T-helper 2 cell treated with Interferon-gamma antibody and Interleukin-4, amounts not matched to agents 5 μg/mL and 100 μg/mL, for 36 hours (primary cell): ENCODE data around the gene FNDC3B.
"Not testable (repeated sequence)": the region's sequence is repeated elsewhere in the genome, so short reads cannot be mapped to it uniquely, and the experiment has no call there.

Experiments used
- DNase-seq: peaks from one replicate; pipeline ENCODE4 v3.0.0; 2021; ENCODE audit warnings: low spot score
- H3K27ac Mint-ChIP-seq: one replicate; pipeline ENCODE4 v1.8.0; 2021; ENCODE audit warnings: mild to moderate bottlenecking, mixed read lengths
- H3K27me3 Mint-ChIP-seq: one replicate; pipeline ENCODE4 v1.8.0; 2021; ENCODE audit warnings: low read depth, mixed read lengths
- H3K36me3 Mint-ChIP-seq: one replicate; pipeline ENCODE4 v1.8.0; 2021; ENCODE audit warnings: low read depth, mixed read lengths
- H3K4me1 Mint-ChIP-seq: one replicate; pipeline ENCODE4 v1.8.0; 2021; ENCODE audit warnings: low read depth, mixed read lengths
- H3K4me3 Mint-ChIP-seq: one replicate; pipeline ENCODE4 v1.8.0; 2022; ENCODE audit warnings: mild to moderate bottlenecking, moderate library complexity, mixed read lengths
- H3K9me3 Mint-ChIP-seq: one replicate; pipeline ENCODE4 v1.8.0; 2021; ENCODE audit warnings: mixed read lengths

FNDC3B gene

DNA sequence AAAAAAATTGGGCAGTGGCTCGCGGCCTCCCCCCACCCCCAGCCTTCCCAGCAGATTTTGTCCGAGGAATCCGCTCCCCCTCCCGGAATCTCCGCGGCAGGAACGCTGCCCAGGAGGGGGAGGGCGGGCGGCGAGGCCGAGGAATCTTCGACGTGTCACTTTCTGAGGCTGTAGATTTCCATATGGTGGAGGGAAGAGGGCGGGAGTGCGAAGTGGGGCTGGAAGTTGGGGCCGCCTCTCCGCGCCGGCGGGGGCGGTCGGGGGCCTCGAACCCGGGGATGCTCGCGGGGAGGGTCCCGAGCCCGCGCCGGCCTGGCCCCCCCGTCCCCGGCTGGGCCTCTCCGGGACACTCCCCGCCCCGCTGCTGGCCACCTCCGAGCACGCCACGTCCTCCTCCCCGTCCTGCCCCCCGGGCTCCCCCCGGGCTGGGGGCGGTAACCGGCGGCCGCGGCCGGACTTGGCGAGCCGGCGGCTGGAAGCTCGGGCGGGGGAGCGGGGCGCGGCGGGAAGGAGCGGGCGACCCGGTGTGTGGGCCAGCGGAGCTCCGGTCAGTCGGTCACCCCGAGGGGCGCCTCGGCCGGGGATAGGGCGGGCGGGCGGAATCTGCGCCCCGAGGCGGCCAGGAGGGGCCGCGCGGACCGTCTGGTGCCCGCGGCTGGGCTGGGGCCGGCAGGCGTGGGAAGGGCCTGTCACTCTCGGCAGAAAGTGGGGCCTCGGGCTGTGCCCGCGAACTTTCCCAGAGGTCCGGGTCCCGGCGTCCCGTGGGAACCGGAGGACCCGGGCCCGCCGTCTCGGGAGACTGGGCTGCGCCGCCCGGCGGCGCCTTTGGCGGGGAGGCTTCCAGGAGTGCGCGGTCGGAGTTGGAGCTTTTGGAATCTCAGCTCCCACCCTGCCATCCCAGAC lies 951 bp downstream of the FNDC3B start:
- Mint-ChIP-seq H3K4me1 (peaks cover 13% of the 10 kb centered on the region), H3K27ac (no peak overlapping the region)

GRCh38 chr3:172040981-172041963 lies 1.9 kb downstream of the FNDC3B start:
- H3K36me3 Mint-ChIP-seq = peaks cover 2% of the 10 kb centered on the region
- peaks cover 14% of the 10 kb centered on the region for H3K4me1 Mint-ChIP-seq
- peak overlapping the region; percentile 81 for H3K4me3 Mint-ChIP-seq
- DNase-seq = no peak
- no peaks in the 10 kb centered on the region for H3K9me3 Mint-ChIP-seq
- H3K27me3 Mint-ChIP-seq = peaks cover 13% of the 10 kb centered on the region
- peak overlapping the region; percentile 81 for H3K27ac Mint-ChIP-seq

More for the DNA sequence above, 951 bp downstream of the FNDC3B start:
- Mint-ChIP-seq H3K9me3 (no peaks in the 10 kb centered on the region), H3K27me3 (peaks cover 13% of the 10 kb centered on the region), H3K4me3 (peak overlapping the region; percentile 97), H3K36me3 (peaks cover 2% of the 10 kb centered on the region)
- peak; percentile 48 for DNase-seq

GRCh38 chr3:172042136-172042662 lies 2.8 kb downstream of the FNDC3B start:
- H3K27ac Mint-ChIP-seq = no peak overlapping the region
- H3K4me1 Mint-ChIP-seq = peaks cover 17% of the 10 kb centered on the region
- peaks cover 13% of the 10 kb centered on the region for H3K27me3 Mint-ChIP-seq
- H3K36me3 Mint-ChIP-seq = peaks cover 2% of the 10 kb centered on the region
- H3K9me3 Mint-ChIP-seq = no peaks in the 10 kb centered on the region
- no peak overlapping the region for H3K4me3 Mint-ChIP-seq
- DNase-seq = no peak

GRCh38 chr3:172042663-172043179 lies 3.3 kb downstream of the FNDC3B start:
- H3K36me3 Mint-ChIP-seq = not testable (repeated sequence)

GRCh38 chr3:172043233-172043632 lies 3.9 kb downstream of the FNDC3B start:
- Mint-ChIP-seq H3K4me3 (no peak overlapping the region), H3K9me3 (no peaks in the 10 kb centered on the region), H3K27ac (no peak overlapping the region), H3K27me3 (peaks cover 13% of the 10 kb centered on the region), H3K36me3 (peaks cover 2% of the 10 kb centered on the region), H3K4me1 (peaks cover 18% of the 10 kb centered on the region)
- DNase-seq = no peak

More at GRCh38 chr3:172042663-172043179, 3.3 kb downstream of the FNDC3B start:
- DNase-seq, H3K9me3 Mint-ChIP-seq, H3K4me3 Mint-ChIP-seq, H3K27ac Mint-ChIP-seq: not testable (repeated sequence)
- Mint-ChIP-seq H3K4me1 (peaks cover 18% of the 10 kb centered on the region), H3K27me3 (peaks cover 13% of the 10 kb centered on the region)

GRCh38 chr3:172043766-172044165 lies 4.4 kb downstream of the FNDC3B start:
- peaks cover 13% of the 10 kb centered on the region for H3K27me3 Mint-ChIP-seq
- DNase-seq = no peak
- H3K9me3 Mint-ChIP-seq = no peaks in the 10 kb centered on the region
- H3K4me1 Mint-ChIP-seq = peaks cover 18% of the 10 kb centered on the region
- H3K4me3 Mint-ChIP-seq = no peak overlapping the region
- H3K27ac Mint-ChIP-seq = no peak overlapping the region
- peaks cover 2% of the 10 kb centered on the region for H3K36me3 Mint-ChIP-seq

DNA sequence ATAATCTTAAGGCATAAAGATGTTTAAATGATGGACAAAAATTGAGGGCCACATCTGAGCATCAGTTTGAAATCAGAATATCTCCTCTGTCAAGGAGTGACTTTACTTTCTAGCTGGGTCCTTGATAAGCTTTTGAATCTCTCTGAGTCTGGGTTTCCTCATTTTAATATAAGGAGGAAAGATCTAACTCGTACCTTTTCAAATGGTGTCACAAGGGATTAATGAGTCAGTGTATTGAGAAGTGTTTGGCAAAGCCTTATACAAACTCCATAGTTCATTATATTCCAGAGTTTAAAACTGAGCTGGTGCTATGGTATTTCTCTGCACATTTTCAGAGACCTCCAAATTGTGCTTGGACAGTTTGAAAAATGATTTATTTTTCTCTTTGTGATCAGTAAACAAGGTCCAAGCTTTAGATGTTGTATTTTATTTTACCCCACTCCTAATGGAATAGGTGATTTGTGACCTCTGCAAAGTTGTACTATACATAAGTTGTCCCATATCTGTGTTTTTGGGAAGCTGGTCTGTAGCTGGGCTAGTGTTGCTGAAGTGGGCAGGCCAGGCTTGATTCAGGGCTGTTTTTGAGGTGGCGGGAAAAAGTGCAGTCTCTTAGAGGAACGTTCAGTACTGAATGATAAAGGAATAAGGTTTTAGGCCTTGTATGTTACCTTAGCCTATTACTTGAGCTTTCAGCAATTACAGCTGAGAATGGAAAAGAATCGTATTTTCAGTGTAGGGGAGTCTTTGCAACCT lies 5.6 kb downstream of the FNDC3B start:
- no peak for DNase-seq
- Mint-ChIP-seq H3K27me3 (peaks cover 10% of the 10 kb centered on the region), H3K9me3 (no peaks in the 10 kb centered on the region), H3K36me3 (peaks cover 5% of the 10 kb centered on the region), H3K27ac (no peak overlapping the region), H3K4me1 (peaks cover 14% of the 10 kb centered on the region), H3K4me3 (no peak overlapping the region)

GRCh38 chr3:172046268-172046915 lies 7.0 kb downstream of the FNDC3B start:
- Mint-ChIP-seq H3K27ac (no peak overlapping the region), H3K4me3 (no peak overlapping the region), H3K4me1 (peaks cover 12% of the 10 kb centered on the region), H3K9me3 (no peaks in the 10 kb centered on the region), H3K36me3 (peaks cover 10% of the 10 kb centered on the region), H3K27me3 (peaks cover 5% of the 10 kb centered on the region)
- no peak for DNase-seq

GRCh38 chr3:172047567-172048115 lies 8.3 kb downstream of the FNDC3B start:
- Mint-ChIP-seq H3K36me3 (peaks cover 16% of the 10 kb centered on the region), H3K4me1 (peaks cover 9% of the 10 kb centered on the region), H3K9me3 (no peaks in the 10 kb centered on the region), H3K27ac (no peak overlapping the region), H3K27me3 (no peaks in the 10 kb centered on the region), H3K4me3 (no peak overlapping the region)
- no peak for DNase-seq

DNA sequence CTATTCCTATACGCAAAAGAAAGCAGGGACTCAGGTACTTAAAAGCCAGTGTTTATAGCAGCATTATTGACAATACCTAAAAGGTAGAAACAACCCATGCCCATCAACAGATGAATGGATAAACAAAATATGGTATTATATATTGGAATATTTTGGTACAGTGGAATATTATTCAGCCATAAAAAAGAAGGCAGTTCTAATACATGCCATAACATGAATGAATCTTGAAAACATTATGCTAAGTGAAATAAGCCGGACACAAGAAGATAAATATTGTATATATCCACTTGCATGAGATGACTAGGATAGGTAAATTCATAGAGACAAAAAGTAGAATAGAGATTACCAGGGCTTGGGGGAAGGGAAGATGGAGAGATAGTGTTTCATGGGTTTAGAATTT lies 9.2 kb downstream of the FNDC3B start:
- Mint-ChIP-seq H3K36me3 (peaks cover 17% of the 10 kb centered on the region), H3K4me1 (peaks cover 9% of the 10 kb centered on the region), H3K4me3 (no peak overlapping the region), H3K27me3 (no peaks in the 10 kb centered on the region), H3K27ac (no peak overlapping the region), H3K9me3 (no peaks in the 10 kb centered on the region)
- DNase-seq = no peak

- H3K36me3 Mint-ChIP-seq = peaks cover 20% of the 10 kb centered on the region
- H3K27ac Mint-ChIP-seq = no peak overlapping the region
- no peaks in the 10 kb centered on the region for H3K27me3 Mint-ChIP-seq
- no peaks in the 10 kb centered on the region for H3K9me3 Mint-ChIP-seq
- DNase-seq = no peak
- no peak overlapping the region for H3K4me3 Mint-ChIP-seq
- peaks cover 18% of the 10 kb centered on the region for H3K4me1 Mint-ChIP-seq
Measured at GRCh38 chr3:172051310-172051956, 12.1 kb downstream of the FNDC3B start.

DNA sequence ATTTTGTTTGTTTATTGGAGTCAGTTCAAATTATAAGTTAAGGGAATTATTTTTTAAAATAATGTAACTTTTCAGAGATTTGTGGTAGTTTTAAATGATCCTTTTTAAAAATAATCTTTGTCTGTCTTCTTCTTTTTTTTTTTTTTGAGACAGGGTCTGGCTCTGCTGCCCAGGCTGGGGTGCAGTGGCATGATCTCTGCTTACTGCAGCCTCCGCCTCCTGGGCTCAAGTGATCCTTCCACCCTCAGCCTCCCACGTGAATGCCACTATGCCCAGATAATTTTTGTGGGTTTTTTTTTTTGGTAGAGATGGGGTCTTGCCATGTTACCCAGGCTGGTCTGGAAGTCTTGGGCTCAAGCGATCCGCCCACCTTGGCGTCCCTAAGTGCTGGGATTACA lies 12.6 kb downstream of the FNDC3B start:
- Mint-ChIP-seq H3K36me3 (peaks cover 20% of the 10 kb centered on the region), H3K4me1 (peaks cover 19% of the 10 kb centered on the region), H3K27me3 (no peaks in the 10 kb centered on the region), H3K27ac (no peak overlapping the region), H3K4me3 (no peak overlapping the region), H3K9me3 (no peaks in the 10 kb centered on the region)
- DNase-seq = no peak
